GM18511 (cell line): ENCODE results near the gene ARHGAP33.
"Not testable (repeated sequence)": the region's sequence is repeated elsewhere in the genome, so short reads cannot be mapped to it uniquely, and the experiment has no call there.

Experiments used
- ATAC-seq: cut with Tn5 transposase; IDR thresholded peaks from one replicate; pipeline ENCODE4 v1.9.1; 2021; ENCODE audit warnings: mild to moderate bottlenecking, moderate library complexity; ENCODE audit not compliant: unreplicated experiment

ARHGAP33 gene

DNA sequence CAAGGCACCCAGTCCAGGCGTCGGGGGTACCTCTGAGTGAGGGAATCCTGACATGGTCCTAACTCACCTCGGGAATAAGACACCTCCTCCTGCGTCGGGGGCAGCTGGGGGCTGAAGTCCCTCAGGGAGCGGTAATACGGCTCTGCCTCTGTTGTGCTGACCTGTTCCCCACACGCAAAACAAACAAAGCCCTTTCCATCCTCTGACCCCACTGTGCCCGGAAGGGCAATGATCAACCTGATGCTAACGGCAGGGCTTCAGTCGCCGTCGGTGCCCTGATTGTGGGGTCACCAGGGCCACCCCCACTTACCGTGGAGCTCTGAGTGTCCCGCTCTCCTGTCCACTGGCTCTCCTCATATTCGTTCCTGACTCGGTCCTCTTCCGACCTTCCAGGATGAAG, 55.6 kb downstream of the ARHGAP33 start:
- ATAC-seq, result no peak

DNA sequence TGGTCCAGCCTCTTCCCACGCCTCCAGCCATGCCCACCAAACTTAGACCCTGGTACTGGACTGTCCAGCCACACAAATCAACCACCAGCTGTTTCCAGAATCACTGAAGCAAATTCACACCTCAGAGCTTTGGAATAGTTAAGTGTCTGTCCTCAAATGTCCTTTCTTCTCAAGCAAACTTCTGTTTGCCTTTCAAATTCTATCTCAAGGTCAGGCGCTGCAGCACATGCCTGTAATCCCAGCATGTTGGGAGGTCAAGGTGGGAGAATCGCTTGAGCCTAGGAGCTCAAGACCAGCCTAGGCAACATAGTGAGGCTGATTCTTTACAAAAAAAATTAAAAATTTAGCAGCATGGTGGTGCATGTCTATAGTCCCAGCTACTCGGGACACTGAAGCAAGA, 56.7 kb downstream of the ARHGAP33 start:
- no peak for ATAC-seq

DNA sequence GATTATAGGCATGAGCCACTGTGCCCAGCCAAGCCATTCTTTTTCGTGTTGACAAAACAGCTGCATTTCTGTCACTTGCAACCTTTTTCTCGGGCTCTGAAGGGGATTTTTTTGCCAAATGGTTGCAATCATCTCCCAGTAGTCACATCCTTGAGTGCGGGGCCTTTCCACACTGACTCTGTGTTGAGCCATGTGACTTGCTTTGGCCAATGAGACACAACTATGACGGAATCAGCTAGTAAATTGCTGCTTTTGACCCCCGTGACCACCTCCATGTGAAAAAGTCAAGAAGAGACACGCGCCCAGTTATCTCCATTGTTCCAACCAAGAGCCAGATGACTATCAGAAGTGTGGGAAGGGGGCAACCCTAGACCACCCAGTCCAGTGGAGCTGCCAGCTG, 58.6 kb downstream of the ARHGAP33 start:
- ATAC-seq, result no peak

DNA sequence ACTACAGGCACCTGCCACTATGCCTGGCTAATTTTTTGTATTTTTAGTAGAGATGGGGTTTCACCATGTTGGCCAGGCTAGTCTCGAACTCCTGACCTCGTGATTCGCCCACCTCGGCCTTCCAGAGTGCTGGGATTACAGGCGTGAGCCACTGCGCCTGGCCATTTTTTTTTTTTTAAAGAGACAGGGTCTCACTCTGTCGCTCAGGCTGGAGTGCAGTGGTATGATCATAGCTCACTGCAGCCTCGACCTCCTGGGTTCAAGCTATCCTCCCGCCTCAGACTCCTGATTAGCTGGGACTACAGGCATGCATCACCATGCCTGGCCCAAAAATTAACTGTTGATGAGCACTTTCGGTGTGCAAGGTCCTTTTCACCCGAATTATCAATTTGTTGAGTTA, 60.7 kb downstream of the ARHGAP33 start:
- not testable (repeated sequence) for ATAC-seq
